ENCODE data around the gene CCDC30. TPM values are rescaled to one million over a fixed set of nuclear protein-coding genes. Genes with fewer than 3 reads are reported as not detected.

The CCDC30 gene
- total RNA-seq, 6 donors from 2014 or later: 4.4 to 40.9 (median 8.2) TPM

- Histone ChIP-seq H3K4me1 (no peaks in the 10 kb centered on the region), H3K27ac (no peak overlapping the region), H3K27me3 (no peaks in the 10 kb centered on the region), H3K9me3 (peaks cover 0 to 3% (median 0%) of the 10 kb centered on the region in 4 donors), H3K4me3 (no peak overlapping the region), H3K36me3 (peaks cover 0 to 16% (median 0%) of the 10 kb centered on the region in 4 donors)
- TF ChIP-seq POLR2AphosphoS5 (IDR thresholded peaks at IDR 0.05) (no peak), EP300 (IDR thresholded peaks at IDR 0.05) (no peak), POLR2A (IDR thresholded peaks at IDR 0.05) (no peak)
- TF ChIP-seq, protein P1, sequence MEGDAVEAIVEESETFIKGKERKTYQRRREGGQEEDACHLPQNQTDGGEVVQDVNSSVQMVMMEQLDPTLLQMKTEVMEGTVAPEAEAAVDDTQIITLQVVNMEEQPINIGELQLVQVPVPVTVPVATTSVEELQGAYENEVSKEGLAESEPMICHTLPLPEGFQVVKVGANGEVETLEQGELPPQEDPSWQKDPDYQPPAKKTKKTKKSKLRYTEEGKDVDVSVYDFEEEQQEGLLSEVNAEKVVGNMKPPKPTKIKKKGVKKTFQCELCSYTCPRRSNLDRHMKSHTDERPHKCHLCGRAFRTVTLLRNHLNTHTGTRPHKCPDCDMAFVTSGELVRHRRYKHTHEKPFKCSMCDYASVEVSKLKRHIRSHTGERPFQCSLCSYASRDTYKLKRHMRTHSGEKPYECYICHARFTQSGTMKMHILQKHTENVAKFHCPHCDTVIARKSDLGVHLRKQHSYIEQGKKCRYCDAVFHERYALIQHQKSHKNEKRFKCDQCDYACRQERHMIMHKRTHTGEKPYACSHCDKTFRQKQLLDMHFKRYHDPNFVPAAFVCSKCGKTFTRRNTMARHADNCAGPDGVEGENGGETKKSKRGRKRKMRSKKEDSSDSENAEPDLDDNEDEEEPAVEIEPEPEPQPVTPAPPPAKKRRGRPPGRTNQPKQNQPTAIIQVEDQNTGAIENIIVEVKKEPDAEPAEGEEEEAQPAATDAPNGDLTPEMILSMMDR (IDR thresholded peaks at IDR 0.05): no peak
- DNase-seq (no peak), ATAC-seq (ENCODE audit: low FRiP score in 2 of 2) (no peak)
- 93 to 94% methylated on average over 3 of the region's 3 CpGs for WGBS, 2 donors
Observed at GRCh38 chr1:42592811-42593210, 129.7 kb downstream of the CCDC30 start.

DNA sequence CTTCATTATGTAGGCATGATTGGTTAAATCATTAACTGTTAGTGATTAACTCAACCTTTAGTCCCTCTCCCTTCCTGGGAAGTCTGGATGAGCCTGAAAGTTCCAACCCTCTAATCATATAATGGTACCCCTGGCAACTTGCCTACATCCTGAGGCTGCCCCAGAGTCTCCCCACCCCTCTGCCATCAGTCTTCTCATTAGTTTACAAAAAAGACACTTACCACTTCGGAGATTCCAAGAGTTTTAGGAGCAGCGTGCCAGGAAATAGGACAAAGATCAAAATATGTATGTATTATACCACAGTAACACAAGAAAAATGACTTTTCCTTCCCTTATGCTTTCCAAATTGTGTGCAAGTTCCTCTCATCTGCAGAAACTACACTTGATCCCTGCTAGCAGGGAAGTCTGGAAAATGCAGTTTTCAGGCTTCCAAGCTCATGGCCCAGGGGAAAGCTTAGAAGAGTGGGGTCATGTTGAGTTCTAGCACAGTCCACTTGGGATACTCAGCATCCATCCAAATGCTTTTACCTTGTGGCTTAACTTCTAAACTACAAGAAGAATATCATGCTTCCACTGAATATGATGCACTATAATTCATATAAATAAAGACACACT, 130.5 kb downstream of the CCDC30 start:
- TF ChIP-seq, protein P1 (IDR thresholded peaks at IDR 0.05): no peak
- TF ChIP-seq POLR2A (IDR thresholded peaks at IDR 0.05) (no peak), POLR2AphosphoS5 (IDR thresholded peaks at IDR 0.05) (no peak)
- Histone ChIP-seq H3K27me3 (no peaks in the 10 kb centered on the region), H3K36me3 (peaks cover 0 to 16% (median 0%) of the 10 kb centered on the region in 4 donors), H3K4me1 (no peaks in the 10 kb centered on the region), H3K27ac (no peak overlapping the region), H3K4me3 (no peak overlapping the region), H3K9me3 (no peaks in the 10 kb centered on the region)
- no peak for DNase-seq
- no peak for ATAC-seq (ENCODE audit: low FRiP score in 2 of 2)
- 60 to 71% methylated on average over 2 of the region's 2 CpGs for WGBS, 2 donors

DNA sequence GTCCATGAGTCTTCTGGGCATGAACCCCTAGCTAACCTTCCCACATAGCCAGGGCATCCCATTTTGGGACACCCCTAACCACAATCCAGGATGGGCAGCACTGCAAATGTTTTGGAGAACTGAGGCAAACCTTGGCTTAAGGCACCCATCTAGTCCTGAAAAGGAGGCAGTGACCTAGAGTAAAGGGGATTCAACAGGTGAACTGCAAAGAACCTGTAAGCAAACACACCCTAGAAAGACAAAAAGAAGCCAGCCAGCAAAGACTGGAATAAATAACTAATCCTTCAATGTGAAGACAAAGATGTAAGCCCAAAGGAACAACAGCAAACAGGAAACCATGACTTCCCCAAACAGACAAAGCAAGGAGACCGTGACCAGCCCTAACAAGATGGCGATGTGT, 138.4 kb downstream of the CCDC30 start:
- ATAC-seq (ENCODE audit: low FRiP score in 2 of 2): no peak
- DNase-seq: no peak
- H3K4me3 ChIP-seq: no peak overlapping the region
- H3K36me3 ChIP-seq: no peaks in the 10 kb centered on the region
- TF ChIP-seq, protein P1 (IDR thresholded peaks at IDR 0.05): no peak
- TF ChIP-seq POLR2A (IDR thresholded peaks at IDR 0.05): no peak
- no peak for TF ChIP-seq POLR2AphosphoS5 (IDR thresholded peaks at IDR 0.05)
- no peak for TF ChIP-seq EP300 (IDR thresholded peaks at IDR 0.05)
- H3K4me1 ChIP-seq: no peaks in the 10 kb centered on the region
- WGBS, 2 donors: 84 to 86% methylated on average over 2 of the region's 2 CpGs
- no peaks in the 10 kb centered on the region for H3K9me3 ChIP-seq
- no peak overlapping the region for H3K27ac ChIP-seq
- no peaks in the 10 kb centered on the region for H3K27me3 ChIP-seq

DNA sequence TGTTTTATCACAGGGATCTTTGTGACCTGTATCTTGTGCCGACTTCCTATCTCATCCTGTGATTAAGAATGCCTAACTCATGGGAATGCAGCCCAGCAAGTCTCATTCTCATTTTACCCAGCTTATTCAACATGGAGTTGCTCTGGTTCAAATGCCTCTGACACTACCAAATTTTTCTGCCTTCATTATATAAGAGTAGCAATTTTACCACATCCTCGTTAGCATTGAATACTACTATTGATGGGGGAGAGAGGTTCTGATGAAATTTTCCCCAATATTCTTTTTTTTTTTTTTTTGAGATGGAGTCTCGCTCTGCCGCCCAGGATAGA, 150.7 kb downstream of the CCDC30 start:
- 95 to 98% methylated on average over 4 of the region's 4 CpGs for WGBS, 2 donors
- Histone ChIP-seq H3K4me1 (no peaks in the 10 kb centered on the region), H3K9me3 (no peaks in the 10 kb centered on the region), H3K27ac (no peak overlapping the region), H3K27me3 (no peaks in the 10 kb centered on the region), H3K36me3 (no peaks in the 10 kb centered on the region), H3K4me3 (no peak overlapping the region)
- ATAC-seq (ENCODE audit: low FRiP score in 2 of 2) (no peak), DNase-seq (no peak)
- TF ChIP-seq, protein P1 (IDR thresholded peaks at IDR 0.05): no peak

DNA sequence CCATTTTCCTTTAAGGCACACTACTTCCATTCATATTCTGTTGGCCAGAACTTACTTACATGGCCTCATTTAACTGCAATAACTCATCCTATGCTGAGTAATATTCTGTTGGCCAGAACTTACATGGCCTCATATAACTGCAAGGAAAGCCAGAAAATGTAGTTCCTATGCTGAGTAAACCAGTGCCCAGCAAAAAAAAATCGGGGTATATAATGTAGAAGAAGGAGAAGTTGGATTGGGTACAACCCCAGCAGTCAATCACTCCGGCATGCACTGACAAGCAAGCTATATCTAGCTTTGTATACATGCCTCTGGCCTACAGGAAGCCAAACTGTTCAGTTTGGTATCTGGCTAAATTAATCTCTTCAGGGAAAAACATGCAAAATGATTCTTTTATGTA, 155.8 kb downstream of the CCDC30 start:
- Histone ChIP-seq H3K27ac (no peak overlapping the region), H3K4me1 (no peaks in the 10 kb centered on the region), H3K27me3 (no peaks in the 10 kb centered on the region), H3K9me3 (no peaks in the 10 kb centered on the region), H3K36me3 (no peaks in the 10 kb centered on the region), H3K4me3 (no peak overlapping the region)
- no peak for ATAC-seq (ENCODE audit: low FRiP score in 2 of 2)
- TF ChIP-seq POLR2A (IDR thresholded peaks at IDR 0.05) (no peak), EP300 (IDR thresholded peaks at IDR 0.05) (no peak), POLR2AphosphoS5 (IDR thresholded peaks at IDR 0.05) (no peak)
- TF ChIP-seq, protein P1 (IDR thresholded peaks at IDR 0.05): no peak
- 60 to 68% methylated on average over 2 of the region's 2 CpGs for WGBS, 2 donors
- DNase-seq: no peak

All from upper lobe of left lung (tissue), 6 donors.